A549 (cell line): ENCODE data around the gene MYO1B. TPM values are rescaled to one million over a fixed set of nuclear protein-coding genes. Genes with fewer than 3 reads are reported as not detected.

ENCODE experiments used
- ATAC-seq, 2 experiments: fragments of 200-7000 bp in 1 of 2; fragments of >200 bp in 1 of 2; cut with Nextera tagmentation in 1 of 2; cut with Tn5 transposase in 1 of 2; 3 replicates each; pipeline versions ENCODE4 v1.8.0 to v1.9.1; 2018 to 2020; ENCODE audit warnings: mild to moderate bottlenecking in 1 of 2, moderate library complexity in 1 of 2
- CTCF ChIA-PET: fragments of 300-600 bp; sonication (Branson Sonifier 250); formaldehyde crosslinking; extraction: SDS; loops from one replicate; lab custom pipeline; 2021; ENCODE audit warnings: antibody characterized with exemption, inconsistent platforms; lab: Yijun Ruan, JAX
- POLR2A ChIA-PET: fragments of 350-600 bp; formaldehyde crosslinking; extraction: SDS; loops from one replicate; lab custom pipeline; 2021; ENCODE audit warnings: antibody characterized with exemption, inconsistent platforms; lab: Yijun Ruan, JAX
- DNase-seq, 2 experiments: peaks; one replicate each; pipeline versions ENCODE4 v3.0.0 to v3.0.0-alpha.2; 2011 to 2016; ENCODE audit warnings: low read depth in 1 of 2, low spot score in 1 of 2
- FAIRE-seq: peaks from 2 replicates; lab custom pipeline; 2011; peaks lifted over from hg19 to GRCh38; lab: Jason Lieb, UNC
- H3K27ac ChIP-seq, 2 experiments: fragments of >200 bp; sonication (Bioruptor Twin); formaldehyde crosslinking; 3 replicates each; pipeline ENCODE4 v1.5.1; 2016 to 2017
- H3K4me1 ChIP-seq: fragments of >200 bp; sonication (Bioruptor Twin); formaldehyde crosslinking; 3 replicates; pipeline ENCODE4 v1.6.1; 2016
- H3K4me2 ChIP-seq: fragments of >200 bp; sonication (Bioruptor Twin); formaldehyde crosslinking; 3 replicates; pipeline ENCODE4 v1.6.1; 2016
- H3K4me3 ChIP-seq: fragments of >200 bp; sonication (Bioruptor Twin); formaldehyde crosslinking; 3 replicates; pipeline ENCODE4 v1.5.1; 2016
- H3K9me3 ChIP-seq: fragments of >200 bp; sonication (Bioruptor Twin); formaldehyde crosslinking; 3 replicates; pipeline ENCODE4 v1.6.1; 2016
- CBX8 ChIP-seq: fragments of 200-600 bp; sonication (generic); IDR thresholded peaks from 2 replicates; pipeline ENCODE4 v1.6.1; 2016
- CHD4 ChIP-seq: fragments of 200-600 bp; sonication (generic); IDR thresholded peaks from 2 replicates; pipeline ENCODE4 v1.6.1; 2016; ENCODE audit warnings: antibody characterized with exemption, mild to moderate bottlenecking, borderline replicate concordance
- CTCF ChIP-seq: fragments of >200 bp; sonication (Bioruptor Twin); formaldehyde crosslinking; IDR thresholded peaks from 3 replicates; pipeline ENCODE4 v1.5.1; 2016
- E2F6 ChIP-seq: IDR thresholded peaks from 2 replicates; pipeline ENCODE4 v1.6.1; 2012; ENCODE audit warnings: low read depth, borderline replicate concordance
- EHMT2 ChIP-seq: fragments of 200-600 bp; sonication (generic); IDR thresholded peaks from 2 replicates; pipeline ENCODE4 v1.6.1; 2016; ENCODE audit warnings: antibody characterized with exemption, low read depth, mild to moderate bottlenecking, moderate library complexity
- ESRRA ChIP-seq: fragments of 150-350 bp; IDR thresholded peaks from 2 replicates; pipeline ENCODE4 v1.6.1; 2014; ENCODE audit warnings: mild to moderate bottlenecking, low read length, borderline replicate concordance
- FOSL2 ChIP-seq, 2 experiments: fragments of 450-650 bp in 1 of 2; fragments of >200 bp in 1 of 2; sonication (Bioruptor Twin) in 1 of 2; formaldehyde crosslinking; IDR thresholded peaks; 2 replicates each; pipeline versions ENCODE4 v1.5.0 to v1.6.1; 2016 to 2020; ENCODE audit warnings: mild to moderate bottlenecking in 1 of 2, moderate library complexity in 1 of 2
- HDAC2 ChIP-seq: fragments of 200-600 bp; sonication (generic); IDR thresholded peaks from 2 replicates; pipeline ENCODE4 v1.6.1; 2016
- HES2 ChIP-seq: fragments of >200 bp; sonication (Bioruptor Twin); formaldehyde crosslinking; IDR thresholded peaks from 2 replicates; pipeline ENCODE4 v1.6.1; 2016
- JUNB ChIP-seq: fragments of >200 bp; sonication (Bioruptor Twin); formaldehyde crosslinking; IDR thresholded peaks from 2 replicates; pipeline ENCODE4 v1.6.1; 2016
- KDM1A ChIP-seq: fragments of 200-600 bp; sonication (generic); IDR thresholded peaks from 2 replicates; pipeline ENCODE4 v1.6.1; 2016; ENCODE audit warnings: low read depth, mild to moderate bottlenecking
- KDM5A ChIP-seq: fragments of 200-600 bp; sonication (generic); IDR thresholded peaks from 2 replicates; pipeline ENCODE4 v1.6.1; 2016; ENCODE audit warnings: antibody characterized with exemption, mild to moderate bottlenecking
- MAX ChIP-seq: IDR thresholded peaks from 2 replicates; pipeline ENCODE4 v1.6.1; 2012
- PBX3 ChIP-seq: IDR thresholded peaks from 2 replicates; pipeline ENCODE4 v1.6.1; 2012
- PHF8 ChIP-seq: fragments of 200-600 bp; sonication (generic); IDR thresholded peaks from 2 replicates; pipeline ENCODE4 v1.6.1; 2016; ENCODE audit warnings: low read depth, mild to moderate bottlenecking, antibody characterized with exemption, moderate library complexity, borderline replicate concordance
- POLR2A ChIP-seq: IDR thresholded peaks from 2 replicates; pipeline ENCODE4 v1.6.1; 2012; ENCODE audit warnings: mild to moderate bottlenecking, low read length
- RARB ChIP-seq: fragments of 250-450 bp; sonication (Bioruptor Pico); IDR thresholded peaks from 2 replicates; pipeline ENCODE4 v1.8.0; 2021; ENCODE audit warnings: mild to moderate bottlenecking, moderate library complexity
- RCOR1 ChIP-seq: fragments of 150-350 bp; IDR thresholded peaks from 2 replicates; pipeline ENCODE4 v1.6.1; 2014; ENCODE audit warnings: antibody characterized with exemption, low read length, low read depth
- RNF2 ChIP-seq: fragments of 200-600 bp; sonication (generic); IDR thresholded peaks from 2 replicates; pipeline ENCODE4 v1.6.1; 2016; ENCODE audit warnings: low read depth, mild to moderate bottlenecking, antibody characterized with exemption, moderate library complexity, borderline replicate concordance
- SMC3 ChIP-seq: fragments of >200 bp; sonication (Bioruptor Twin); formaldehyde crosslinking; IDR thresholded peaks from 3 replicates; pipeline ENCODE4 v1.6.1; 2018; ENCODE audit warnings: inconsistent platforms
- SREBF2 ChIP-seq: fragments of 450-650 bp; IDR thresholded peaks from 2 replicates; pipeline ENCODE4 v1.6.1; 2014; ENCODE audit warnings: mild to moderate bottlenecking, moderate library complexity
- ZC3H11A ChIP-seq: fragments of 450-650 bp; IDR thresholded peaks from 2 replicates; pipeline ENCODE4 v1.6.1; 2014; ENCODE audit warnings: antibody characterized with exemption, mild to moderate bottlenecking
- ZSCAN20 ChIP-seq: fragments of 250-450 bp; sonication (Bioruptor Pico); IDR thresholded peaks from 2 replicates; pipeline ENCODE4 v1.8.0; 2022; ENCODE audit warnings: mild to moderate bottlenecking, moderate library complexity
- WGBS: methylation state at CpG from one replicate; pipeline ENCODE4 v1.1.6; 2017; ENCODE audit errors: missing lambda C conversion rate; 5-methylcytosine and 5-hydroxymethylcytosine counted together
- polyA plus RNA-seq, 4 experiments: library from polyadenylated mRNA; depleted of rRNA in 3 of 4; stranded (reverse); fragments of >200 nt; fragmentation: RNase III in 1 of 4; extraction: RNeasy Plus Mini Kit Qiagen cat#74134 plus additional on column Dnase treatment in 1 of 4; gene quantifications; 2 replicates in 3 of 4; 3 replicates in 1 of 4; pipeline ENCODE4 v1.2.3, GENCODE V29; 2011 to 2017

MYO1B gene
- polyA plus RNA-seq, 2 of the 4 experiments (the other 2 are of a cell fraction), result 77.7 to 159 TPM

GRCh38 chr2:191270306-191271161 is 25.3 kb downstream of the MYO1B start:
- CTCF ChIA-PET, result interaction anchor here (1.8 kb wide), 1 partner anchor 10 kb away, joined by 4 read pairs; no protein-coding TSS in a partner anchor
- Histone ChIP-seq H3K4me1 (peaks cover 23% of the 10 kb centered on the region), H3K9me3 (no peaks in the 10 kb centered on the region), H3K27ac (no peak overlapping the region), H3K4me2 (no peak overlapping the region), H3K4me3 (no peak overlapping the region)
- TF ChIP-seq SREBF2 (no peak), ZSCAN20 (CRISPR knock-in tag) (no peak), CHD4 (no peak), POLR2A (no peak), HDAC2 (no peak), PHF8 (no peak), E2F6 (no peak), KDM1A (no peak), KDM5A (no peak), EHMT2 (no peak), CBX8 (no peak), ZC3H11A (no peak), FOSL2 (IDR thresholded peaks at IDR 0.05) (no peak), FOSL2 (CRISPR knock-in tag; IDR thresholded peaks at IDR 0.05) (no peak), RARB (CRISPR knock-in tag) (no peak), ESRRA (no peak), PBX3 (no peak)
- no peak for FAIRE-seq
- POLR2A ChIA-PET, result no interaction called here
- no peak for DNase-seq
- no peak for ATAC-seq
- WGBS, result 90% methylated on average over 6 of the region's 6 CpGs

- Histone ChIP-seq H3K4me3 (no peak overlapping the region), H3K9me3 (no peaks in the 10 kb centered on the region), H3K4me1 (peaks cover 25% of the 10 kb centered on the region), H3K4me2 (no peak overlapping the region), H3K27ac (no peak overlapping the region)
- no peak for TF ChIP-seq JUNB
- no peak for TF ChIP-seq MAX
- no peak for TF ChIP-seq CTCF
- TF ChIP-seq HDAC2, result no peak
- no peak for TF ChIP-seq HES2
- 91% methylated on average over 2 of the region's 2 CpGs for WGBS
- CTCF ChIA-PET, result interaction anchor here (1.2 kb wide), 1 partner anchor 12 kb away, joined by 3 read pairs; no protein-coding TSS in a partner anchor
- POLR2A ChIA-PET, result no interaction called here
- DNase-seq (no peak), FAIRE-seq (no peak), ATAC-seq (peak in 1 of 2 experiments; percentile 9; a peak in 1 of 6 replicates)
Measured at GRCh38 chr2:191272064-191272463, 26.9 kb downstream of the MYO1B start.

- no peak overlapping the region for H3K4me2 ChIP-seq
- no peak for DNase-seq
- CTCF ChIA-PET, result no interaction called here
- no peak overlapping the region for H3K4me3 ChIP-seq
- peaks cover 32% of the 10 kb centered on the region for H3K4me1 ChIP-seq
- no peak for FAIRE-seq
- TF ChIP-seq SMC3 (no peak), RCOR1 (no peak), RNF2 (no peak), CTCF (no peak)
- TF ChIP-seq, all 56 proteins: peak for 0
- WGBS, result 95% methylated on average over 2 of the region's 2 CpGs
- POLR2A ChIA-PET, result no interaction called here
- no peaks in the 10 kb centered on the region for H3K9me3 ChIP-seq
- no peak for ATAC-seq
- no peak overlapping the region for H3K27ac ChIP-seq
Measured at GRCh38 chr2:191274413-191274815, 29.2 kb downstream of the MYO1B start.
